Colonic mucosa (tissue), 4 donors: ENCODE data around the gene GSTK1. TPM values are rescaled to one million over a fixed set of nuclear protein-coding genes. Genes with fewer than 3 reads are reported as not detected.

Experiments used
- DNase-seq: peaks from one replicate; pipeline ENCODE4 v3.0.0-alpha.2; 2020
- H3K27ac ChIP-seq: fragments of 200-600 bp; one replicate; pipeline ENCODE4 v1.8.0; 2021
- H3K27me3 ChIP-seq: fragments of 200-600 bp; one replicate; pipeline ENCODE4 v1.8.0; 2021
- H3K36me3 ChIP-seq: fragments of 200-600 bp; one replicate; pipeline ENCODE4 v1.8.0; 2021
- H3K4me1 ChIP-seq: fragments of 200-600 bp; one replicate; pipeline ENCODE4 v1.8.0; 2021; ENCODE audit warnings: mild to moderate bottlenecking
- H3K4me3 ChIP-seq: fragments of 200-600 bp; one replicate; pipeline ENCODE4 v1.8.0; 2021
- H3K9ac ChIP-seq, 2 donors: one replicate each; pipeline ENCODE4 v1.7.0; 2013; ENCODE audit warnings: control low read depth in 2 of 2, low read depth in 2 of 2, low read length in 2 of 2
- H3K9me3 ChIP-seq: fragments of 200-600 bp; one replicate; pipeline ENCODE4 v1.8.0; 2021
- CTCF ChIP-seq: fragments of 200-600 bp; IDR thresholded peaks from one replicate; pipeline ENCODE4 v1.8.0; 2022; ENCODE audit warnings: antibody characterized with exemption, mild to moderate bottlenecking
- intact Hi-C: fragments of 100-400 bp; cut with DNase I; formaldehyde crosslinking; loops from one replicate; pipeline ENCODE4 v1.14.1; 2022
- total RNA-seq, 2 donors: library from RNA; stranded (reverse); fragmentation: NEBNext Ultra II Directional in 1 of 2; extraction: Animal tissue kit (Norgen Biotek cat#: 25700) in 1 of 2; gene quantifications; one replicate each; pipeline ENCODE4 v1.2.1, GENCODE V29; 2021
- donor health status: healthy.
- donor health status: DM: no; HTN: no; CAD: no.
- donor health status: DM: no; HTN: no; CAD: no.

Gene GSTK1
- total RNA-seq, 2 donors from 2014 or later = 210 to 272 TPM

DNA sequence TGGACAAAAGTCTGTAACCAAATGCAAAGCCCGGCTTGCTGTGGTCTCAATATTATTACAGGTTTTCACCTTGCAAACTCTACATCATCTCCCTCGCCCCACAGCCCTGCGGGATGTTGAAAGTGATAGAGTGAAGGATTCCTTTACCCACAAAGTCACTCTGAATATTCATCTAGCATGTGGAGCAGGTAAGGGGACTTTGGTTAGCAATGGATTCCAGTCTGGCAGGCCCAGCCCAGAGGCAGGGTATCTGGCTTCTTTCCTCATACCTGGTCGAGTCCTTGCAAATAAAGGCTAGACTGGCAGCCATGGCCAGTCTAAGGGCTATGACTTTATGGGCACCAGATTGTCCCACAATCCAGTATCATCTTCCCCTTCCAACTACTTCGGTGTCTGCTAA is 38.2 kb upstream of the GSTK1 start:
- Histone ChIP-seq H3K9ac (no peak overlapping the region), H3K27me3 (no peaks in the 10 kb centered on the region), H3K27ac (no peak overlapping the region), H3K36me3 (no peaks in the 10 kb centered on the region), H3K4me3 (no peak overlapping the region), H3K4me1 (no peaks in the 10 kb centered on the region), H3K9me3 (no peaks in the 10 kb centered on the region)
- DNase-seq = no peak
- intact Hi-C loops = loop anchor here (10.0 kb wide), 1 partner anchor 620 kb away; no protein-coding TSS in a partner anchor
- no peak for TF ChIP-seq CTCF

DNA sequence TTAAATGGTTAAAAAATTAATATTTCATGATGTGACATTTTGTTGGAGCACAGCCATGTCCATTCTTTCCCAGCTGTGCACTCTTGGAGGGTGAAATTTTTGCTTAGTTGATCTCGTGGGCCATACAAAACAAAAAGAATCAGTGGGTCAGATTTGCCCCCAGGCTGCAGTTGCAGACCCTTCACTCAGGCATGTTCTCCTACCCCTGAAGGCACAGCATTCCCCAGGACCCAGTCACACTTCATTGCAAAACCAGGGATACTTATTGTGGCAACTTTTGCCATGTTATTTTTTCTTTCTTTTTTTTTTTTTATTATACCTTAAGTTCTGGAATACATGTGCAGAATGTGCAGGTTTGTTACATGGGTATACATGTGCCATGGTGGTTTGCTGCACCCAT is 35.4 kb upstream of the GSTK1 start:
- no peaks in the 10 kb centered on the region for H3K27me3 ChIP-seq
- H3K4me3 ChIP-seq = no peak overlapping the region
- DNase-seq = no peak
- H3K27ac ChIP-seq = no peak overlapping the region
- no peak for TF ChIP-seq CTCF
- H3K9ac ChIP-seq = no peak overlapping the region
- intact Hi-C loops = loop anchor here (10.0 kb wide), 1 partner anchor 623 kb away; no protein-coding TSS in a partner anchor
- no peaks in the 10 kb centered on the region for H3K36me3 ChIP-seq
- H3K9me3 ChIP-seq = no peaks in the 10 kb centered on the region
- H3K4me1 ChIP-seq = no peaks in the 10 kb centered on the region

GRCh38 chr7:143229054-143229790 is 34.0 kb upstream of the GSTK1 start:
- Histone ChIP-seq H3K27ac (no peak overlapping the region), H3K27me3 (no peaks in the 10 kb centered on the region), H3K36me3 (no peaks in the 10 kb centered on the region), H3K4me3 (no peak overlapping the region), H3K9me3 (no peaks in the 10 kb centered on the region), H3K4me1 (no peaks in the 10 kb centered on the region), H3K9ac (no peak overlapping the region)
- TF ChIP-seq CTCF = no peak
- intact Hi-C loops = loop anchor here (10.0 kb wide), 1 partner anchor 624 kb away; no protein-coding TSS in a partner anchor
- DNase-seq = no peak

- intact Hi-C loops = no loop called here
- Histone ChIP-seq H3K27ac (no peak overlapping the region), H3K27me3 (no peaks in the 10 kb centered on the region), H3K9me3 (no peaks in the 10 kb centered on the region), H3K4me1 (no peaks in the 10 kb centered on the region), H3K36me3 (no peaks in the 10 kb centered on the region), H3K4me3 (no peak overlapping the region), H3K9ac (no peak overlapping the region)
- TF ChIP-seq CTCF = no peak
- no peak for DNase-seq
Measured at GRCh38 chr7:143230602-143231457, 32.4 kb upstream of the GSTK1 start.

DNA sequence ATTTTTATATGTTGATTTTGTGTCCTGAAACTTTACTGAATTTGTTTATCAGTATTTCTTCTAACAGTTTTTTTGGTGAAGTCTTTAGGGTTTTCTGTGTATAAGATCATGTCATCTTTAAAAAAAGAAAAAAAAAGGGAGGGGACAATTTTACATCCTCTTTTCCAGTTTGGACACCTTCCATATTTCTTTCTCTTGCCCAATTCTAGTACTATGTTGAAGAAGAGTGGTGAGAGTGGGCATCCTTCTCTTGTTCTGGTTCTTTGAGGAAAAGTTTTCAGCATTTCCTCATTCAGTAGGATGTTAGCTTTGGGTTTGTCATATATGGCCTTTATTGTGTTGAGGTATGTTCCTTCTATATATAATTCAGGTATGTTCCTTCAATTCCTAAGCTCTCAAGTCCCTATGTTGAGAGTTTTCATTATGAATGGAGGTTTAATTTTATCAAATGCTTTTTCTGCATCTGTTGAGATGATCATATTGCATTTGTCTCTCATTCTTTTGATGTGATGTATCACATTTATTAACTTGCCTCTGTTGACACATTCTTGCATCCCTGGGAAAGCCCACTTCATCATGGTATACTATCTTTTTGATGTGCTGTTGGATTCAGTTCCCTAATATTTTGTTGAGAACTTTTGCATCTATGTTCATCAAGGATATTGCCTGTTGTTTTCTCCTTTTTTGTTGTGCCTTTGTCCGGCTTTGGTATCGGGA is 29.3 kb upstream of the GSTK1 start:
- Histone ChIP-seq H3K27ac (no peak overlapping the region), H3K9me3 (no peaks in the 10 kb centered on the region), H3K9ac (no peak overlapping the region), H3K27me3 (no peaks in the 10 kb centered on the region), H3K4me1 (no peaks in the 10 kb centered on the region), H3K4me3 (no peak overlapping the region), H3K36me3 (no peaks in the 10 kb centered on the region)
- intact Hi-C loops = no loop called here
- no peak for TF ChIP-seq CTCF
- DNase-seq = no peak
